ENCODE data around the gene C9orf72.
"Not testable (repeated sequence)": the region's sequence is repeated elsewhere in the genome, so short reads cannot be mapped to it uniquely, and the experiment has no call there.

The C9orf72 gene

DNA sequence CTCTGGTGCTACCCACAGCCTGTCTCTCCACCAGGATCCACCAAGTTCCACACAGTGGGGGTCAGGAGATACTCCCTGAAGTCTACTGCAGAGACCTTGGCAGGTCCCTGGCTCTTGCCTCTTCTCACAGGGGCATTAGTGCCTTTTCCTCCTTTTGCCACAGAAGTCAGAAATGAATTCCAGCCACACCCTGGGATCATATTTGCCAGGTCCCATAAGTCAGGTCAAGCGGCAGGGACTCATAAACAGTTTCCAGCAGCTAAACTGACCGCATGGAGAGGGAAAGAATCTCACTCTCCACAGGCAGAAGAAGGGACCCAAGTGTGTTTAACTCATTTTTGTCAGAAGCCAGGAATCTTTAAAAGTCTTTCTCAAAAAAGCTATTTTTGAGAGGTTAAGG, 62.5 kb downstream of the C9orf72 start:
- no peak for DNase-seq

DNA sequence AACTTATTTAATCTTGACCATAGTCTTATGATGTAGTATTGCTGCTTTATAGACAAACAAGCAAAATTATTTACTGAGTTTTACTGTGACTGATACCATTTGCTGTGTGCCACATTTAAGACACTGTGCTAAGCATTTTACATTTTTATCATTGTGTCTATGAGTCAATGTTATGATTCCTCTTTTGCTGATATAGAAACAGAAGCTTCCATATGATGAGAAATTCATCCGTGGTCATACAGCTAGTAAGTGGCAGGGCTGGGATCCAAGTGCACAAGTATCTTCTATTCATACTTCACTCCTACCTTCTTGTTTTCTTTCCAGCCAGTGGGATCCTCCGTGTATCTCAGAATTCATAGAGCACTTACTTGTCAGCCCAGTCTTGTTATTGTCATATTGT, 66.3 kb downstream of the C9orf72 start:
- DNase-seq, result no peak

DNA sequence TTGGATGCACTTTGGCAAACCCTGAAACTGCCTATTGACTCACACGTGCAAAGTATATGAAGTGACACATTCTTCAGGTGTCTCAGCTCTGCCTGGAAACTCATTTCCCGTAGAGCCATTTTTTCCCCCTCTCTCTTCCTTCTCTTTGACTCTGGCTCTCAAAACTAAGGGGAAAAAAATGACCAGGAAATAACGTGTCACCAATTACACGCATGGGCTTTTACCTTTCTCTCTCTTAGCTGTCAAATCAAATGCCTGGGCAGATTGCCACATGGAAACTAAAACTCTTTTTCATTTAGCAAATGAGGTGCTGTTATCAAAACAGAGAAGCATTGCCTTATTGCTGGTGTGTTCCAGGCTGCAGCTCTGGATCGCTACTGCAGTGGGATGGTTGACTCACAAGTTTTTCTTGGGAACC, 67.5 kb downstream of the C9orf72 start:
- DNase-seq, result no peak

DNA sequence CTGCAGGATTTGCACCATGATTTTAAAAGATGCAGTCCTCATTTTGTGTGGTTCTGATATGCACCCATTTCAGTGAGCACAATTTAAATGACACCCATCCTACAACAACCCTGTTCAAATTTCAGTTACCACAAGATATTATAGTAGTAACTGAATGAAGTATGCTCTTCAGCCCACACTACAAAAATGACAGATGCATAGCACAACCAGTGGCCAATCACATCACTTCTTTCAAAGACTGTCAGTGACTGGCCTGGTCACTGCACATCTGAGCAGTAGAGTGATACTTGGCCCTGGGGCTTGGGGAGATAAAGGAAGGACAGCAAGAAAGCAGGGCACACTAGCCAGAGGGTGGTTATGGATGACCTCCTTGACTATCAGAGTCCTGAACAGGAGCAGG, 69.0 kb downstream of the C9orf72 start:
- DNase-seq, result no peak

DNA sequence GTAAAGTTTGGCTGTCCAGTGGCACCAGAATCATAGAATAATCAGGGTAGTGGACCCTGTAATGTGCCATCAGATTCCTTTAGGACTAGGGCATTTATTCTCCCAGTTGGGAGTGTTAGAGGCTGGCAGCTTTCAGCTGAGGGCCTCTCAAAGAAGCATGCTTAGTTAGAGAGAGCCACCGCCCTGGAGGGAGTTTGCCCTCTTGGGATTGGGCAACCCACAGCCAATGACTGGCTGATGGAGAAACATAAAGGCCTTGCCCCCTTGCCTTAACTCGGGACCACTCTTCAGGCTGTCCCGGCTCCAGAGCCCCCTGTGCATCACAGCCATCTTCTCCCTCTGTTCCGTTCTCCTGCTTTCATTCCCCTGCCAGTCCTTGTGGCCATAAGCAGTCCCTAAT, 69.7 kb downstream of the C9orf72 start:
- no peak for DNase-seq

DNA sequence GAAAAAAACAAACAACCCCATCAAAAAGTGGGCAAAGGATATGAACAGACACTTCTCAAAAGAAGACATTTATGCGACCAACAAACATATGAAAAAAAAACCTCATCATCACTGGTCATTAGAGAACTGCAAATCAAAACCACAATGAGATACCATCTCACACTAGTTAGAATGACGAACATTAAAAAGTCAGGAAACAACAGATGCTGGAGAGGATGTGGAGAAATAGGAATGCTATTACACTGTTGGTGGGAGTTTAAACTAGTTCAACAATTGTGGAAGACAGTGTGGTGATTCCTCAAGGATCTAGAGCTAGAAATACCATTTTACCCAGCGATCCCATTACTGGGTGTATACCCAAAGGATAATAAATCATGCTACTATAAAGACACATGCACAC, 72.4 kb downstream of the C9orf72 start:
- not testable (repeated sequence) for DNase-seq

DNA sequence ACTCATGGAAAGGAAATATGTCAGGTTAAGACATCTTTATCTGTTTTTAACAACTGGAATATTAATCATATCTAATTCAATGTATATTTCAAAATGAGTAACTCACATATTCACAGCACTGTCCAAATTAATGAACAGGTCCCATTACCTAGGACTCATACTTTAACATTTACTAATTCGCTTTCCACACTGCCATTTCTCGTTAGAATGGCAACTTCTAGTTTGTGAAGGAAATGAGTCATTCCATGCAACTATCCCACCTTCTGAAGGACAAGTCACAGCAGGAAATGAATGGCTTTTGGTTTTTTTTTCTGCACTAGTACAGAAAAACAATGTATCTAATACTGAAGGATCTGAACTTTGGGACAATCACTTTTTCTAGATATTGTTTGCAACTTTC, 73.8 kb downstream of the C9orf72 start:
- DNase-seq, result no peak

DNA sequence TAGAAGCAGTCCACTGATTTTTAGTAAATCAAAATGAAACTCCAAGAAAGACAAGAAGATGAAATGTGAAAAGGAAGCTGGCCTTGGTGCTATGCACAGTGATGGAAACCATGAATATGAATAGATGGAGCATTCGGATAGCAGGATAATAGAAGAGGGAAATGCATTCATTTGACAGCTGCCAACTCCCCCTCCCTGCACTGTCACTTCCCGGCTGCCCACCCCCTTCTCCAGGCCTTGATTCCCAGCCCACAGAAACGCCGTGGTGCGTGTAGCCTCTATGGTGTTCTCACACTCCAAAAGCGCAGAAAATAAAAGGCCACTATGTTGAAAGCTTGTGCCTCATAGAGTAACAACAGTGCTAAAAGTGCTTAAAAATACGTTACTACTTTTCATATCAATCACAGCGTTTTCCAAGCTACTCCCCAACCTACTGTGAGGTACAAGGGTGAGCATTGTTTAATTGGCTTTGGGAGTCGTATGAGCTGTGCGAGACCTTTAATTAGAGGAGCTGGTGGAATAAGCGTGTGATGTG, 75.3 kb downstream of the C9orf72 start:
- no peak for DNase-seq

All from islet precursor cell (in vitro differentiated cells).